ENCODE results near the gene GPR161.

GRCh38 chr1:168150283-168150682 lies 13.6 kb upstream of the GPR161 start:
- TF ChIP-seq CTCF (conservative IDR thresholded peaks at IDR 0.05; ENCODE audit: low read length): no peak
- TF ChIP-seq EZH2phosphoT487 (IDR thresholded peaks at IDR 0.05; ENCODE audit: borderline replicate concordance): no peak
